Mesodermal cell (in vitro differentiated cells): ENCODE measurements around the gene PPP1R15A.
A peak's percentile ranks its signal among the peaks of the same experiment; 100 is the strongest.
"Not testable (repeated sequence)": the region's sequence is repeated elsewhere in the genome, so short reads cannot be mapped to it uniquely, and the experiment has no call there.

Experiments used
- H3K27ac ChIP-seq: 2 replicates; pipeline ENCODE4 v1.7.0; 2013; ENCODE audit warnings: mild to moderate bottlenecking, low read depth, low read length, moderate library complexity; ENCODE audit not compliant: severe bottlenecking
- H3K36me3 ChIP-seq: 2 replicates; pipeline ENCODE4 v1.7.1; 2013; ENCODE audit warnings: mild to moderate bottlenecking, low read length, moderate library complexity; ENCODE audit not compliant: control insufficient read depth, insufficient read depth
- H3K4me1 ChIP-seq: one replicate; pipeline ENCODE4 v1.7.1; 2013; ENCODE audit warnings: mild to moderate bottlenecking, low read length; ENCODE audit not compliant: insufficient read depth, control insufficient read depth, poor library complexity, severe bottlenecking
- H3K4me3 ChIP-seq: 2 replicates; pipeline ENCODE4 v1.7.0; 2013; ENCODE audit warnings: low read length, control low read depth, mild to moderate bottlenecking; ENCODE audit not compliant: insufficient read depth, poor library complexity, severe bottlenecking; ENCODE audit errors: extremely low read depth
- H3K9me3 ChIP-seq: 2 replicates; pipeline ENCODE4 v1.7.1; 2013; ENCODE audit warnings: mild to moderate bottlenecking, low read length, moderate library complexity; ENCODE audit not compliant: control insufficient read depth
- WGBS, 2 experiments: methylation state at CpG; one replicate each; pipeline ENCODE4 v1.1.5; 2013; ENCODE audit warnings: missing lambda C conversion rate in 2 of 2; ENCODE audit not compliant: insufficient coverage in 2 of 2; 5-methylcytosine and 5-hydroxymethylcytosine counted together

The PPP1R15A gene

GRCh38 chr19:48881741-48882657, 9.8 kb downstream of the PPP1R15A start:
- Histone ChIP-seq H3K4me1 (peaks cover 3% of the 10 kb centered on the region), H3K27ac (no peak overlapping the region)
- WGBS, 2 experiments: 88 to 91% methylated on average over 28 to 29 of the region's 30 CpGs

GRCh38 chr19:48883726-48884125, 11.5 kb downstream of the PPP1R15A start:
- Histone ChIP-seq H3K4me1 (no peaks in the 10 kb centered on the region), H3K36me3 (peaks cover 8% of the 10 kb centered on the region), H3K27ac (no peak overlapping the region), H3K4me3 (no peak overlapping the region), H3K9me3 (no peaks in the 10 kb centered on the region)
- WGBS, 2 experiments: 77 to 97% methylated on average over 4 to 5 of the region's 7 CpGs

More at GRCh38 chr19:48881741-48882657, 9.8 kb downstream of the PPP1R15A start:
- Histone ChIP-seq H3K4me3 (no peak overlapping the region), H3K9me3 (no peaks in the 10 kb centered on the region), H3K36me3 (peaks cover 23% of the 10 kb centered on the region)

- no peaks in the 10 kb centered on the region for H3K9me3 ChIP-seq
- WGBS, 2 experiments: 90 to 95% methylated on average over 18 to 20 of the region's 21 CpGs
- no peak overlapping the region for H3K27ac ChIP-seq
- H3K4me3 ChIP-seq: no peak overlapping the region
- no peaks in the 10 kb centered on the region for H3K36me3 ChIP-seq
- peaks cover 9% of the 10 kb centered on the region for H3K4me1 ChIP-seq
These were observed 15.8 kb downstream of the PPP1R15A start for GRCh38 chr19:48887861-48888612.

- WGBS, 2 experiments: no CpG with 5 or more reads among the region's 3 CpGs
- not testable (repeated sequence) for H3K9me3 ChIP-seq, H3K27ac ChIP-seq, H3K4me3 ChIP-seq, H3K4me1 ChIP-seq, H3K36me3 ChIP-seq
These were observed 17.3 kb downstream of the PPP1R15A start for GRCh38 chr19:48889496-48889895.

- 86 to 100% methylated on average over 1 of the region's 4 CpGs for WGBS, 2 experiments
These were observed 18.3 kb downstream of the PPP1R15A start for GRCh38 chr19:48890551-48890950.

GRCh38 chr19:48895226-48895625, 23.0 kb downstream of the PPP1R15A start:
- Histone ChIP-seq H3K36me3 (no peaks in the 10 kb centered on the region), H3K27ac (no peak overlapping the region), H3K4me3 (no peak overlapping the region), H3K4me1 (peaks cover 11% of the 10 kb centered on the region), H3K9me3 (no peaks in the 10 kb centered on the region)
- 90 to 97% methylated on average over 15 to 21 of the region's 21 CpGs for WGBS, 2 experiments

More at GRCh38 chr19:48890551-48890950, 18.3 kb downstream of the PPP1R15A start:
- no peaks in the 10 kb centered on the region for H3K9me3 ChIP-seq
- H3K36me3 ChIP-seq: no peaks in the 10 kb centered on the region
- H3K27ac ChIP-seq: no peak overlapping the region
- H3K4me1 ChIP-seq: peaks cover 11% of the 10 kb centered on the region
- no peak overlapping the region for H3K4me3 ChIP-seq

GRCh38 chr19:48896191-48896720, 24.0 kb downstream of the PPP1R15A start:
- H3K27ac ChIP-seq: no peak overlapping the region
- WGBS, 2 experiments: 83 to 94% methylated on average over 8 to 23 of the region's 25 CpGs

GRCh38 chr19:48897181-48897580, 25.0 kb downstream of the PPP1R15A start:
- 72 to 82% methylated on average over 4 to 5 of the region's 5 CpGs for WGBS, 2 experiments
- no peaks in the 10 kb centered on the region for H3K9me3 ChIP-seq
- no peak overlapping the region for H3K4me3 ChIP-seq
- peaks cover 7% of the 10 kb centered on the region for H3K36me3 ChIP-seq
- no peak overlapping the region for H3K27ac ChIP-seq
- peaks cover 11% of the 10 kb centered on the region for H3K4me1 ChIP-seq

More at GRCh38 chr19:48896191-48896720, 24.0 kb downstream of the PPP1R15A start:
- Histone ChIP-seq H3K9me3 (no peaks in the 10 kb centered on the region), H3K4me1 (peaks cover 17% of the 10 kb centered on the region), H3K4me3 (no peak overlapping the region), H3K36me3 (no peaks in the 10 kb centered on the region)

GRCh38 chr19:48899386-48899749, 27.1 kb downstream of the PPP1R15A start:
- H3K4me3 ChIP-seq: peak overlapping the region; percentile 96

GRCh38 chr19:48899781-48900476, 27.7 kb downstream of the PPP1R15A start, which contains the start of gene NUCB1:
NUCB1 (plus strand) TSS chr19:48900312; CDS start chr19:48900797, 485 bp downstream.
- 1 to 5% methylated on average over 25 to 29 of the region's 34 CpGs for WGBS, 2 experiments
- H3K4me1 ChIP-seq: peaks cover 5% of the 10 kb centered on the region
- H3K9me3 ChIP-seq: no peaks in the 10 kb centered on the region

More at GRCh38 chr19:48899386-48899749, 27.1 kb downstream of the PPP1R15A start:
- not testable (repeated sequence) for H3K27ac ChIP-seq, H3K4me1 ChIP-seq, H3K9me3 ChIP-seq
- WGBS, 2 experiments: 97% methylated on average over 8 of the region's 11 CpGs; no CpG with 5 or more reads in 1 of the 2 experiments
- H3K36me3 ChIP-seq: peaks cover 17% of the 10 kb centered on the region

More at GRCh38 chr19:48899781-48900476, 27.7 kb downstream of the PPP1R15A start, which contains the start of gene NUCB1:
- Histone ChIP-seq H3K4me3 (peak within 1 kb of the TSS; percentile 96), H3K36me3 (peaks cover 22% of the 10 kb centered on the region), H3K27ac (peak within 1 kb of the TSS; percentile 87)
